HG02884 (cell line): Measurements from ENCODE around the gene FFAR3.
"Not testable (repeated sequence)": the region's sequence is repeated elsewhere in the genome, so short reads cannot be mapped to it uniquely, and the experiment has no call there.

ENCODE experiments used
- ATAC-seq: cut with Tn5 transposase; IDR thresholded peaks from one replicate; pipeline ENCODE4 v1.9.1; 2021; ENCODE audit warnings: mild to moderate bottlenecking, moderate library complexity; ENCODE audit not compliant: unreplicated experiment

FFAR3 gene

DNA sequence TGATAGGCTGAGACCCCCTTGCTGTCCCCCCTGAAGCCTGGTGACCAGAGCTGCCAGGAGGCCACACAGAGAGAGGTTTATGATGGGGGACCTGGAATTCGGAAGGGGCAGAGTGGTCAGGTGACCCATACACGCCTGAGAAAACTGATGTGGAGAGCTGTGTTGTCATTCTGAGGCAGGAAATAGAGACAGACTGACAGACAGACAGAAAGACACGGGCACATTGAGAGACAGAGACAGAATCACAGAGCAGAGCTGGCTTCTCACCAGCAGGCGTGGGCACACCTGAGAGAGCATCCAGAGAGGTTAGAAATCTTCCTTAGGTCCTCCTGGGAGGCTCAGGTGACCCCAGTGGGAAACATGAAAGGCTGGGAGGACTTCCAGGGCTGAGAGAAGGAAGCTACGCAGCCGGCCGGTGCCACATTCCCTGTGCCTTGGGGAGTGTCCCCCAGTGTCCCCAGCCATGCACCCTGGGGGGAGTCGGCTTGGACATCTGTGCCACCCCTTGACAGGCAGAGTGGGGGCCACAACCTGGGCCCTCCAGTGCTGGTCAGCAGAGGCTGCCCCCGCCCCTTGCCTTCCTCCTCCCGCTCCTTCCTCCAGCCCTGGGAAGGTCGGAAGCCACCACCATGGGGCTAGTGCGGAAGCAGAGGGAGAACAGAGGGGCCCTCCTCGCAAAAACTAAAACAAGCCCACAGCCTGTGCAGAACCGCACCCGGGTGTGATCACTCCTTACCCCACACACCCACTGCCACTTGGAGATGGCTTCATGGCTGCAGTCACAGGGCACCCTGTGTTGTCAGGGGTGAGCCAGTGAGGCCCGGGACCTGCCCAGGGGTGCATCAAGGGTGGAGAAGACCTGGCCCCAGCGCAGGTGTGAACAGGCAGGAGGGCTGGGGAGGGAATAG lies 8.4 kb upstream of the FFAR3 start:
- no peak for ATAC-seq

GRCh38 chr19:35350591-35350990 lies 7.7 kb upstream of the FFAR3 start:
- ATAC-seq = no peak

DNA sequence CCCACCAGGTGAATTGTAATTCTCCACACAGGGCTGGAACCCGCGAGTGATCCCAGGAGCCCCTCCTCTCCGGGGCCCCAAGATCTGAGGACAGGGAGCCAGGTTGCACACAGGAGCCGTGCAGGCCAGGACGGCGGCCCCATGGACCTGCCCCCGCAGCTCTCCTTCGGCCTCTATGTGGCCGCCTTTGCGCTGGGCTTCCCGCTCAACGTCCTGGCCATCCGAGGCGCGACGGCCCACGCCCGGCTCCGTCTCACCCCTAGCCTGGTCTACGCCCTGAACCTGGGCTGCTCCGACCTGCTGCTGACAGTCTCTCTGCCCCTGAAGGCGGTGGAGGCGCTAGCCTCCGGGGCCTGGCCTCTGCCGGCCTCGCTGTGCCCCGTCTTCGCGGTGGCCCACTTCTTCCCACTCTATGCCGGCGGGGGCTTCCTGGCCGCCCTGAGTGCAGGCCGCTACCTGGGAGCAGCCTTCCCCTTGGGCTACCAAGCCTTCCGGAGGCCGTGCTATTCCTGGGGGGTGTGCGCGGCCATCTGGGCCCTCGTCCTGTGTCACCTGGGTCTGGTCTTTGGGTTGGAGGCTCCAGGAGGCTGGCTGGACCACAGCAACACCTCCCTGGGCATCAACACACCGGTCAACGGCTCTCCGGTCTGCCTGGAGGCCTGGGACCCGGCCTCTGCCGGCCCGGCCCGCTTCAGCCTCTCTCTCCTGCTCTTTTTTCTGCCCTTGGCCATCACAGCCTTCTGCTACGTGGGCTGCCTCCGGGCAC lies 6.7 kb upstream of the FFAR3 start:
- ATAC-seq = no peak

DNA sequence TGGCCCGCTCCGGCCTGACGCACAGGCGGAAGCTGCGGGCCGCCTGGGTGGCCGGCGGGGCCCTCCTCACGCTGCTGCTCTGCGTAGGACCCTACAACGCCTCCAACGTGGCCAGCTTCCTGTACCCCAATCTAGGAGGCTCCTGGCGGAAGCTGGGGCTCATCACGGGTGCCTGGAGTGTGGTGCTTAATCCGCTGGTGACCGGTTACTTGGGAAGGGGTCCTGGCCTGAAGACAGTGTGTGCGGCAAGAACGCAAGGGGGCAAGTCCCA lies 6.1 kb upstream of the FFAR3 start:
- ATAC-seq = no peak

- no peak for ATAC-seq
These were observed 5.6 kb upstream of the FFAR3 start for GRCh38 chr19:35352448-35353304.

DNA sequence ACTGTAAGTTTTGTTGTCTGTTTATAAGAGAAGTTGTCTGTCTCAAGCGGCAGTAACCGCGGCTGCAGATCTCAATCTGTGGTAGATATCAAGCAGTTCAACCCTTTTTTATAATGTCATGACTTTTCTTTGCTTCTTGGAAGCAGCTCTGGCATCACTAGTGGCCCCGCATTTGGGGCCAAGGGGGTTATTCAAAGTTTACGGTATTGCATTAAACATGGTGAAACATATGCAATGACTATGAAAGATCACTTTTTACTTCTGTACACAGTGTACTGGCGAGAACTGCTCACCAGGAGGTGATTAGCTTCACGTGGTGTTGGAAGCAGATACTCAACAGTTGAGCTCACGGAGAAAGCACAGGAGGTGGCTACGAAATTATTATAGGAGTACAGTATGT lies 4.6 kb upstream of the FFAR3 start:
- ATAC-seq = no peak

- no peak for ATAC-seq
These were observed 3.4 kb upstream of the FFAR3 start for GRCh38 chr19:35354898-35355297.

- no peak for ATAC-seq
These were observed 2.3 kb upstream of the FFAR3 start for GRCh38 chr19:35355791-35356460.

- not testable (repeated sequence) for ATAC-seq
These were observed 574 bp downstream of the FFAR3 start for GRCh38 chr19:35358834-35359233.

- not testable (repeated sequence) for ATAC-seq
These were observed 1.1 kb downstream of the FFAR3 start for GRCh38 chr19:35359395-35359794.

GRCh38 chr19:35360081-35360480 lies 1.8 kb downstream of the FFAR3 start:
- not testable (repeated sequence) for ATAC-seq

GRCh38 chr19:35360880-35361420 lies 2.7 kb downstream of the FFAR3 start:
- ATAC-seq = no peak

DNA sequence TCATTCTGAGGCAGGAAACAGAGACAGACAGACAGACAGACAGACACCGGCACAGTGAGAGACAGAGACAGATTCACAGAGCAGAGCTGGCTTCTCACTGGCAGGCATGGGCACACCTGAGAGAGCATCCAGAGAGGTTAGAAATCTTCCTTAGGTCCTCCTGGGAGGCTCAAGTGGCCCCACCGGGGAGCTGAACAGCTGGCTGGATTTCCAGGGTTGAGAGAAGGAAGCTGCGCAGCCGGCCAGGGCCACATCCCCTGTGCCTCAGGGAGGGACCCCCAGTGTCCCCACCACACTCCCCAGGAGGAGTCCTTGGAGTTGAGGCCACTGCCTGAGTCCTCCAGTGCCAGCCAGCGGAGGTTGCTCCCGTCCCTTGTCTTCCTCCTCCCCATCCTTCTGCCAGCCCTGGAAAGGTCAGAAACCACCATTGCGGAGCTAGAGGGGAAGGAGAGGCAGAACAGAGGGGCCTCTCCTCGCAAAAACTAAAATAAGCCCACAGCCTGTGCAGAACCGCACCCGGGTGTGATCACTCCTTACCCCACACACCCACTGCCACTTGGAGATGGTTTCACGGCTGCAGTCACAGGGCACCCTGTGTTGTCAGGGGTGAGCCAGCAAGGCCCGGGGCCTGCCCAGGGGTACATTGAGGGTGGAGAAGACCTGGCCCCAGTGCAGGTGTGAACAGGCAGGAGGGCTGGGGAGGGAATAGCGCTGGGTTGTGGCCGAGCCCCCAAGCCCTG lies 4.2 kb downstream of the FFAR3 start:
- ATAC-seq = no peak

- no peak for ATAC-seq
These were observed 4.8 kb downstream of the FFAR3 start for GRCh38 chr19:35363001-35363590.

GRCh38 chr19:35363711-35364425 lies 5.6 kb downstream of the FFAR3 start:
- ATAC-seq = no peak

- no peak for ATAC-seq
These were observed 7.0 kb downstream of the FFAR3 start for GRCh38 chr19:35365303-35365702.

DNA sequence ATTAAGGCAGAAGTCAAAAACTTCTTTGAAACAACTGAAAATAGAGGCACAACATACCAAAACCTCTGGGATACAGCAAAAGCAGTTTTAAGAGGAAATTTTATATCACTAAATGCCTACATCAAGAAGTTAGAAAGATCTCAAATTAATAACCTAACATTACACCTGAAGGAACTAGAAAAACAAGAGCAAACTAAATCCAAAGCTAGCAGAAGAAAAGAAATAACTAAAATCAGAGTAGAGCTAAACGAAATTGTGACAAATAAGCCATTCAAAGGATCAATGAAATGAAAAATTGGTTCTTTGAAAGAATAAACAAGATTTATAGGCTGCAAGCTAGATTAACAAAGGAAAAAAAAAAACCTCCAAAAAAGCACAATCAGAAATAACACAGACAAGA lies 10.1 kb downstream of the FFAR3 start:
- no peak for ATAC-seq

- ATAC-seq = no peak
These were observed 11.3 kb downstream of the FFAR3 start for GRCh38 chr19:35369522-35369921.

- no peak for ATAC-seq
These were observed 12.5 kb downstream of the FFAR3 start, which contains the start of gene GPR42 for GRCh38 chr19:35370722-35371121. Gene GPR42 (plus strand): TSS chr19:35371068. CDS start chr19:35371360, 292 bp downstream.
